HG02943 (cell line): Measurements from ENCODE around the gene TSPAN8.
"Not testable (repeated sequence)": the region's sequence is repeated elsewhere in the genome, so short reads cannot be mapped to it uniquely, and the experiment has no call there.

Experiments used
- ATAC-seq: cut with Tn5 transposase; IDR thresholded peaks from one replicate; pipeline ENCODE4 v1.9.1; 2021; ENCODE audit warnings: mild to moderate bottlenecking, low read depth, moderate library complexity; ENCODE audit not compliant: unreplicated experiment

TSPAN8 gene

DNA sequence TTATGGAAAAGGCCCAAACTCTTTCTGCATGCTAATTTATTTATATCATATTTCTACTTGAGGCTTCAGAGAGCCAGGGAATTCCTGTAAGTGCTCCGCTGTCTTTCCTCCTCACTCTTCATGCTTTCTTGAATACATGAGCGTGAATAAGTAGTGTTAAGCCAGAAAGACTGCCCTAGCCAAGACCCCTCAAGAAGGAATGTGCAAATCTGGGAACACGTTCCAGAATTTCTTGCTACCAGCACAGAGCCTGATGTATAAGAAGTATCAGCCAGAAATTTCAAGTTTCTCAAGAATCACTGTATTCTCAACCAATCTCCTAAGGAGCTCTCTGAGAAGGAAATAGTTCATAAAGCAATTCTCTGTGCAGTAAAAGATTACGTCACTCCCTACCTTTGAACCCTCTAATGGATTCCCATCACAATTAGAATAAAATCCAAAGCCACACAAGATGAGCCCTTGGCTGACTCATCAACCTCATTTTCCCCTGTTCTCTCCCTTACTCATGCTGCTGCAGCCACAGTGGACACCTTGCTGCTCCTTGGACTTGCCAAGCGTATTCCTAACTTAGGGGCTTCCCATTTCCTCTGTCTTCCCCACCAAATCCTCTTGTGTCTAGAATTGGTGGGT is 6.9 kb upstream of the TSPAN8 start:
- no peak for ATAC-seq

DNA sequence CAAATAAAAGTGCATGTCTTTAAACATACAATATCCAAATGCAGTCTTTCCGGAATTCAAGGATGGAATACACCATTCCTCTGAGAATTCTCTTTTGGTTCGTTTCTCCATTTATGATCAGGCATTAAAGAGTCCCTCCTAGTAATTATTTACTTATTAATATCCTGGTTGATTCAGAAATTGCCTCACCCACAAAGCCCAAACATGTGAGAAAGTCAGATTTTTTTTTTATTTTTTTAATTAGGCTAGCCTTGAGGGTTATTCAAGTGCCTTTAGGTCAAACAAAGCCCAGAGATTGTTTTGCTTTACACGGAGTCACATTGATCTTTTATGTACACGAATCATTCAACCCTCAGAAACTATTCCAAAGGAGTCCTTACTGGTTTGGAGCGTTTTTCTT is 6.4 kb upstream of the TSPAN8 start:
- ATAC-seq: no peak

DNA sequence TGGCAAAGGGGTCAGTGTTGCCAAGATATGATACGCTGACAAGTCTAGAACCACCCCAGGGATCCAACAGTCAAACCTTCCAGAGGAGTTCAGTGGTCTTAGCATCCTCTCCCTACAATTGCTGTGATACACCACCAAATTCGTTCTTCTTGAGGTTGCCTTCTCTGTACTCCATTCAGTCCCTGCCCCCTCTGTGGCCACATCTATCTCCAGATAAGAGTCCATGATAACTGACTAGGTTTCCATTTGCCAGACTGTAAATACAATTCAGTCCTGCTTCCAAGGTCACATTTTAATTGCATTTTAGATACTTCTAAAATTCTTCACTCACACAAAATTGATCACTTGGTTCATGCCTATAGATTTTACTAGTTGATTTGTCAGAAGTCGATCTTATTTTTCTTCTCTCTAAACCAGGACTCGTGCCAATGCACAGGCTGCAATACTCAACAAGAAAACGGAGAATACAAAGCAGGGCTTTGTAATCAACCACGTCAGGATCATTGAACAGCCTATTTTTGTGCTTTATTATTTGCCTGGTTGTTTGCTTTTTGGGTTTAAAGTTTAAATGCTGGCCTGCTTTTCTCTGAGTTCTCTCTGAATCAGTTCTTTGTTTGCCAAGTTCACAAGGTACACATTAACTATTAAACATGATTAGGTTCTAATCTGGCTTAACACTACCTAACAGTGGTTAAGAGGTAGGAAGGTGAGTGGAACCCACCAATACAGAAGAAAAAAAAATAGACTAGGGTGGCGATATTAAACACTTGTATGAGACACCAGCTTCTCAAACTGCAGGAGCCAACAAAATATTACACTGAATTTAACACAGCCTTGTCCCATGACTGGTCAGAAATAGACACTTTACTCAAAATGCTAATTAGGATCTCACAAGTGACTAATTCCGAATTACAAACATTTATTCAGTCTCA is 5.3 kb upstream of the TSPAN8 start:
- no peak for ATAC-seq

DNA sequence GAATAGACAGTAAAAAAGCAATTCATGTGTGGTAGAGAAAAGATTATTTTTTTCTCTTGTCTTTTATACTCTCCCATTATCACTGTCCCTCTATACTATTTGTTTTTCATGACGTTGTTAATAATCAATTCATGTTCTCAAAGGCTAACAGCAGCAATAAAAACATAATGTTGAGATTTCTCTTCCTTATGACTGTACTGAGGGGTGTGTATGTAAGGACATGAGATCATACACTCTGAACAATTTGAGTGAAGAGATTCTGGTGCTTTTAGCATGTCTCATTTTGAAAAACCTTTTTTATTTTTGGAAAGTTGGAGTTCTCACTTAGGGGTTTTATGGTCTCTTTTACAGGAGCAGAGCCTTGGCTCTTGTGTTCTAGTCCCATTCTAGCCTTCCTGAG is 3.8 kb upstream of the TSPAN8 start:
- no peak for ATAC-seq

DNA sequence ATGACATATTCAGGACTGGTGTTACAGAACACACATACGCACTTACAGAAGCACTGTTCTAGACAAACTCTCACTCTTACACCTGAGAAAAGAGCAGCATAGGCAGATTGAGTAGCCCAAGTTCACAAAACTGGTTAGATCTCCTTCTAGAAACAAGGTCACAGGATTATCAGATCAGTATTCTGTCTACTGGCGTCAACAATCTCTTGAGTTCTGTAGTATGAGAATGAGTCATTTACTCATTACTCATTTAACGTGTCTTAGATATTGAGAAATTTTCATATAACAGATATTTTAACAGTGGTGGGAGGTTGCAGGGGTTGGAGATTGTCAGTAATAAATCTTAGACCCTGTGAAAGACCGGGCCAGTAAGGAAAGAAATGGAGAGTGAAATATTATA is 2.8 kb upstream of the TSPAN8 start:
- ATAC-seq: no peak

DNA sequence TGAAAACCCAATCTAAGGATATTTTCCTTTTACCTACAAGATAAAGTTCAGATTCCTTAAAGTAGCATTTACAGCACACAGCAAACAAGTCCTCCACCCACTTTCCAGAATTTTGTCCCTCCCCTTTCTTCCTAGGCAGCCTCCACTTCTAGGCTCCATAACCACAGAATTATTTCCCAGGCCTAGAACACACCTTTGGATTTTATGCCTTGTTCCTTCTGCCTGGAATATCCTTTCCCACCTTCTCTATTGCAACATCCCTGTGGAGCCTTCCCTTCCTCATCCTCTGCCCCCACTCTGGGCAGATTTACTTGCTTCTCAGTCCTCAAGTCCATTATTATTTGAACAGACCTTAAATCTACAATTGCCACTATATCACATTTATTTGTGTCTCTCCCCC is 2.1 kb upstream of the TSPAN8 start:
- no peak for ATAC-seq

DNA sequence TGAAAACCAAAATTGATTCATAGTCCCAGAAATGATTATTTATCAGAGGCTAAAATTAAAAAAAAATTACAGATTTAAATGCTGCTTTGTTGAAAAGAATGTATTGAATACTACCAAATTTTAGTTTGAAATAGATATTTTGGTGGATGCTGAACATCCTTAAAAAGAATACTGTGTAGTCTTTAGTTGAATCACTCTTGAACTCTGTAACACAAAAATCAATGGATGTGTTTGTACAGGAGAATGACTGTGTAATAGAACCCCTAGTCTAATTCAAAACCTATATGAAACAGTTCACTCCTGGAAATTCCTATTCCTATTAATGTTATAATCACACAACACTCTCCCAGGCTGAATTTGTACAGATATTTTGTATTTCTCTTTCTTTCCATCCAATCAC is 1.5 kb upstream of the TSPAN8 start:
- ATAC-seq: no peak

DNA sequence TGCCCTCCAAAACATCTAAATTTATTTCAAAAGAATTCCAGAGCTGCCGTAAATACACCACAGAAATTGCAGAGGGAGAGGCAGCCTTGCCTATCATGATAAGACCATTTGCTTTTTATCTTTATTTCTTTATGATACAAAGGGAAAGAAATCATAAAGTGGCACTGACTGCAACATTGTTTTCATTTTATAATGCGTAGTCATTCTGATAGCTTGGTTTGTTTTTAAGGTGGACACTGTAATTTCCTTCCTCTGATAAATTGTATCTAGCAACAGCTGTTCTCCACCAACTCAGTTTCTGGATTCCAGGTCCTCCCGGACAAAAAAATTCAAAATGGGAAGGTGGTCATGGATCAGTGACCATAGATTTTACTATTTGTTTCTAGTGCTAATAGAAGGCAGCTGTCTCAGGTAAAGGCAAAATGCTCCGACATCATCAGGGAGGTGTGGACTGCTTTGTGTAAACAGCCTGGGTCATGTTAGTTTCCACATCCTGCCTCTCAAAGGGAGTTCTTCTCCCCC is 623 bp upstream of the TSPAN8 start:
- no peak for ATAC-seq

DNA sequence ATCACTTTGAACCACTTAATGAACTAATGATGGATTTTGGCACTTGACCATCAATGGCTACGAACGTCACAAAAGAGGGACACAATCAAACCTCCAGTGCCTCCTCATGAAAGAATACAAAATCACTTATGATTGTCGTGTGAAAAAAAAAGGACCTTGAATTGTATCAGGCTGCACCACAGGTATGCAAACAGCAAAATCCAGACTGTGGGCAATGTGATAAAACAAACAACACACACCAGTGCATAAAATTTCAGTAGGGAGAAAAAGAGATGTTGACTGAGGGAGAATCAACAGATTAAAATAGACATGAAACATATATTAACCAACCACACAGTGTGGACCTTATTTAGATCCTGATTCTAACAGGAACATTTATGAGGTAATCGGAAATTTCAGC is 2.6 kb downstream of the TSPAN8 start:
- no peak for ATAC-seq

DNA sequence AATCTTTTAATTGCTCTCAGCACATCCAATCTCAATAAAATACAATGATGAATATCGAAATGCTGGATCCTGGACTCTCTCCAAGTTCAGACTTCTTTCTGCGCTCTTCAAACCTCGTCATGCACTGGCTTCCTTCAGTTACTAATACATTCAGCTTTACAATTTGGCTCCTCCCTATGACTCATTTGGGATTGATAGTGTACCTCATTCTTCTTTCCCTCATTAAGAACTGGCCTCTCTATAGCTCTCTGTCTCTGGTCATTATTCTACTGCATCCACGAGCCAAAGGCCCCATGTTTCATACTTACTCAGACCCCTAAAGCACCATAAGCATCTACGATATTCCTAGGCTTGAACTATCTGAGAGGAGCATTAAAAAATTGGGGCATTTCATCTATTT is 4.9 kb downstream of the TSPAN8 start:
- ATAC-seq: no peak

DNA sequence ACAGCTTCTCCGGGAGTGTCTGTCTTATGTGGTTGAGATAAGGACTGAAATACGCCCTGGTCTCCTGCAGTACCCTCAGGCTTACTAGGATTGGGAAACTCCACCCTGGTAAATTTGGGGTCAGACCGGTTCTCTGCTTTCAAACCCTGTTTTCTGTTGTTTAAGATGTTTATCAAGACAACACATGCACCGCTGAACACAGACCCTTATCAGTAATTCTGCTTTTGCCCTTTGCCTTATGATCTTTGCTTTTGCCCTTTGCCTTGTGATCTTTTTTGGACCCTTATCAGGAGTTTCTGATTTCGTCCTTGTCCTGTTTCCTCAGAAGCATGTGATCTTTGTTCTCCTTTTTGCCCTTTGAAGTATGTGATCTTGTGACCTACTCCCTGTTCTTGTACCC is 7.8 kb downstream of the TSPAN8 start:
- ATAC-seq: not testable (repeated sequence)

DNA sequence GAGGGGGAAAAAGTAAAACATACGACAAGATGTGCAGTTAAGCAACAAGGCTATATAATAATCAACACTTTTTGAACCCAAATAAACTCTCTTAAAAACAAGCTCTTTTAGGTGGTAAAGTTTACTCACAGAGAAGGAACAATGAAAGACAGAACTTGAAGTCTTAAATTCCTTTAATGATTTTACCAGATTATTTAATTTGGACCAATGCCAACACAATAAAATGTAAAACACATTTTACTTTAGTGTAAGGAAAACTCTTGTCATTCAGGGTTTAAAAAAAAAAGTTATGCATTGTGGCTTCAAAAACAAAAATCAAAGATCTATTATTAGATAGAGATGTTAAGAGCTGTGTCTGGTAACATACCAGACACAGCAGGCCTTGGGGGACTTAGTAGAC is 13.1 kb downstream of the TSPAN8 start:
- ATAC-seq: no peak

DNA sequence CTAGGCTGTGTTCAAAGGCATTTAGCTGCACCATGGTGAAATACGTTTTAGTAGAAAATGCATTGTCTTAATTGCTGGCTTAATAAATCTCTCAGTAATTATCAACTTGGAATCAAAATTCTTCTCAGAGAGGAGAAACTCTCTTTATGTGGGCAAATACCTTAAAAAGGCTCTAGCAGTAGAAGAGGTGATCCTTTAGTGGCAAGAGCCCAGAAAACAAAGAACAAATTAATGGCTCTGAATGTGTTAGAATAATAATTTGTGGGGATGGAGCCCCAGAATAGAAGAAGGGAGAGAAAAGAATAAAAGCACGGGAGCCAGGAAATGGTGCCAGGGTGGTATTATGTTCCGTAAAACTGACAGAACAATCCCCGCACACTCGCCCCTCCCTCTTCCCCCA is 14.8 kb downstream of the TSPAN8 start:
- no peak for ATAC-seq

DNA sequence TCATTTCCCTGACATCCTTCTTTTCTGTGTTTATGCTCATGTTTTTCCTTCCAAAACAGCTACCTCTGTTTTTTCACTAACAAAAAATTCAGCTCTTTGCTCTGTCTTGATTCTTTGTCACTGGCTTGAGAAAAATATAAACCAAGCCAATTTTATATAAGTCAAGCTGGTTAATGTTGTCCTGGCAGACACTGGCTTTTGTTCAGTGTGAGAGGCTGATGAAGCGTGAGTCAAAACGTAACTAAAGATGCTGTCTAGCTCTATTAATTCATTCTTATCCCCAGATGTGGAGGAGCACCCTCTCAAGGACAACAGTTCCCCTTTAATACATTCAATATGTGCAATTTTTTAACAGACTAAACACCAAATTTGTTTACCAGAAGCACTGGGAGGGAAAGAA is 15.8 kb downstream of the TSPAN8 start:
- no peak for ATAC-seq

DNA sequence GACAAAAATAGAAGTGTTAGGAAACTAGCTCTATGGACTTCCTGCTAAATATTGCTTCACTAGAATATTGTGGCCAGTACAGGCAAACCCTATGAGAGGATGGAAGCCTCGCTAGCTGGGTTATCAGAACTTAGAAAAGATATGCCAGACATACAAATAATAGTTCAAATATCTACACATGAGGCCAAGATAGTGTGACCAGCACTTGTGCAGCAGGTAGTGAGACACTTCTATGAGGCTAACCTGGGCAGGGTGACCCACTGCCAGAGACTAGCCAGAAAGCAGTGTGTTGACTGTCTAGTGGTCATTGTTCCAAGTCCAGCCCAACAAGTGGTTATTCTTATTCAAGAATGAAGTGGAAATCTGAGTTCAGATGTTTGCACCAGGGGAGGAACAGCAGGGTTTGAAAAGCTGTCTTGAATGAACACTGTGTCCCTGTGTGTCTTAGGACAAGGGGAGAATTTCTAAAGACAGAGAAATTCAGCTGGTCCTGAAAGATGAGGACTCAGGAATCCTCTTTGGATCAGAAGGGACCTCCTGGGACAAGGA is 16.3 kb downstream of the TSPAN8 start:
- no peak for ATAC-seq

DNA sequence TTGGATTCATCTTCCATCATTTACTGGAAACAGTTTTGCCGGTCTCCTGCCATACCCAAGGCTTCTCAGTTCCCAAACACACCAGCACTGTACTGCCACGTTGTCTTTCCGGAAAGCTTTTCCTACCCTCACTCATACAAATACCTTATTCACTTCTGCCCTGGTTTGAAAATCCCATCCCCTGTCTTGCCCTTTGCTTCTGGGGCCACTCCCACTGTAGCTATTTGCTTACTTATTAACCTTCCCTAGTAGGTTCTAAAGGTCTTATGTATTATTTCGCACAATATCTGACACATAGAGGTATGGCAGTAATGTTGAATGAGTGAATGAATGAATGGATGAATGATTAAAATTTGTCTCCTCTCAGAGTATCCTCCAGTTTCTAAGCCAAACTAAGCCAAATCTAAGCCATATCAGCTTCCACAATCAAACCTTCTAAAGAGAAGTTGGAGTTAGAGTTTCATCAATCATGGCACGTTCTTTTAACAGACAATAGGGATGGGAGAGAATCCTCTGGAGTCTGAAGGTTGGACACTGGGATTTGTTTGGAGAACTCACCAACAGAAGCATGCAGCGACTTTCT is 18.6 kb downstream of the TSPAN8 start:
- no peak for ATAC-seq

DNA sequence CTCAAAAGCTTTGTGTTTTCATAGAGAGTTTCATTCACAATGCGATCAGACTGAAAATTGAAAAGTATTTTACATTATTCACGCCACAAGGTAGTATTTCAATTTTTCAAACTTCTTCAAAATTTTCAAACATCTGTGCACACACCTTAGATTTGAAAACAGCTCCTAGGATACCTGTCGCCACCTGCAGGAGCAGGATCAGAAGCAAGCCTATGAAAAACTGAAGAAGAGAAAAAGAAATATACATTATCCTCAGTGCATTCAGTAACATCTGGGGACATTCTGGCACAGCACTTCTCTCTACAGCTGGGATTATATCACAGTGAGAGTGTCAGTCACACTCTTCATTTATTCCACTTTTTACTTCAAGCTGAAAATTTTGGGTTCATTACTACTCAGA is 19.8 kb downstream of the TSPAN8 start:
- no peak for ATAC-seq

DNA sequence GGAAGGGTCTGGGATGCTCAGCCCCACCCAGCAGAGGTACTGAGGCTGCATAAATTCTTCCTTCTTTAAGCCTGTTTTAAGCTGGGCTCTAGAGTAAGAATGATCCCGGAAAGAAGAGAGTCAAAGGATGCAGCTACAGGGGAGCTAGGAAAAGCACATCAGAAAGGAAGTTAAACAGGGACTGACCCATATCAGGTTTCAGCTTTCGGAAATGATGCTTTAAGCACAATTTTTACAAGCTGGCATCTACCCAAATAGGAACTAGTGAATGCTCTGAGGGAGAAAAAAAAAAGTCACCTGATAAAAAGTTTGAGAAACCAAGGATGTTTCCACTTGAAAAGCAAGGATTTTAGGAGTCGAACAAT is 22.0 kb downstream of the TSPAN8 start:
- ATAC-seq: no peak

DNA sequence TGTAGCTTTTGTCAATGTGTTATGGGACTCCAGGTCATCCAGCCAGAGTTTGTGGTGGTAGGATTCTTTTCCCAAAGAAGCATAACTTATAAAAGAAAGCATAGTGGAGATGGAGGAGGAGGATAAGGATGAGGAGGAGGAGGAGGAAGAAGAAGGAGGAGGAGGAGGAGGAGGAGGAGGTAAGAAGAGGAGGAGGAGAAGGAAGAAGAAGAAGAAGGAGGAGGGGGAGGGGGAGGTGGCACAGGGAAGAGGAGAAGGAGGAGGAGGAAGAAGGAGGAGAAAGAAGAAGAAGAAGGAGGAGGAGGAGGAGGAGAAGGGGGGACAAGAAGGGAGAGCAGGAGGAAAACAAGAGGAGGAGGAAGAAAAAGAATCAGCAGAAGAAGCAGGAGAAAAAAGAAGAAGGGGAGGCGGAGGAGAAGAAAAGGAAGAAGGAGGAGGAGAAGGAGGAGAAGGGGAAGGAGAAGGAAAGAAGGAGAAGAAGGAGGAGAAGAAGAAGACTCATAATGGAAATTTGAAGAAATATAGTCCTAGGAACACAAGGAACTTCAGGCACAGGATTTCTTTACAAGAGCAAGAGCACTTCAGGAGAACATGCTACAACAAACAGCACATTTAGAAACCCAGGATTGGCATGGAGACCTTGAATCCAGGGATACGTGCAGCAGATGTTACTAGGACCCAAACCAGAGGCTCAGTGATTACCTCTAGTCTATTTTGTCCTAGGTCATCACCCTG is 22.6 kb downstream of the TSPAN8 start:
- ATAC-seq: no peak

DNA sequence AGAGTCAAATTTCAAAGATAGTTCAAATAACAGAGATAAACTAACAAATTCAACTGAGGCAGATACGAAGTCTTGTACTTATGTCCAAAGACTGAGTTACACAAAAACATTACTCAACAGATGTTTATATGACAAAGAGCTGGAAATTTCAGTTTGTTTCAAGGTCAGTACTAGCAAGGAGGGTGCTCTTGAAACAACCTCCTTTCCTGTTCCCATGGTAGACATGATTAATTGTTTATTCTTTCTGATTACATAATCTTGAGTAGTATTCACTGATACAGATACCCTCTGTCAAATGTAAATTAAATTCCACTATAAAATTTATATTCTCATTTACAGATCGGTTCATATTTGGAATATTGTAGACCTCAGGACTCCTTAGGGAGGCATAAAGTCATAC is 23.4 kb downstream of the TSPAN8 start:
- no peak for ATAC-seq
